Liver (tissue), 3 donors: ENCODE measurements around the gene RAD51B.

Source experiments
- GABPA ChIP-seq, 2 donors: IDR thresholded peaks in 1 of 2; conservative IDR thresholded peaks in 1 of 2; 2 replicates each; pipeline ENCODE4 v1.6.1; 2016; ENCODE audit warnings: antibody characterized with exemption in 2 of 2, mild to moderate bottlenecking in 1 of 2, moderate library complexity in 1 of 2
- SP1 ChIP-seq: IDR thresholded peaks from 2 replicates; pipeline ENCODE4 v1.6.1; 2018; ENCODE audit warnings: antibody characterized with exemption, mild to moderate bottlenecking
- TF ChIP-seq, protein P1 (sequence below): fragments of 150-350 bp; IDR thresholded peaks from 2 replicates; pipeline ENCODE4 v1.5.1; 2017; ENCODE audit warnings: improper control_type of control experiment, low read depth, low read length; ENCODE audit not compliant: missing input control
- TF ChIP-seq, protein P2 (sequence below): IDR thresholded peaks from 2 replicates; pipeline ENCODE4 v1.6.1; 2016; ENCODE audit warnings: antibody characterized with exemption, mild to moderate bottlenecking
- TF ChIP-seq, protein P3 (sequence below): IDR thresholded peaks from 2 replicates; pipeline ENCODE4 v1.6.1; 2016; ENCODE audit warnings: antibody characterized with exemption
- donor health status: healthy.
- donor health status: healthy.

- no peak for TF ChIP-seq GABPA (IDR thresholded peaks at IDR 0.05 in 1 of 2, conservative IDR thresholded peaks at IDR 0.05 in 1 of 2)
- TF ChIP-seq, protein P1, sequence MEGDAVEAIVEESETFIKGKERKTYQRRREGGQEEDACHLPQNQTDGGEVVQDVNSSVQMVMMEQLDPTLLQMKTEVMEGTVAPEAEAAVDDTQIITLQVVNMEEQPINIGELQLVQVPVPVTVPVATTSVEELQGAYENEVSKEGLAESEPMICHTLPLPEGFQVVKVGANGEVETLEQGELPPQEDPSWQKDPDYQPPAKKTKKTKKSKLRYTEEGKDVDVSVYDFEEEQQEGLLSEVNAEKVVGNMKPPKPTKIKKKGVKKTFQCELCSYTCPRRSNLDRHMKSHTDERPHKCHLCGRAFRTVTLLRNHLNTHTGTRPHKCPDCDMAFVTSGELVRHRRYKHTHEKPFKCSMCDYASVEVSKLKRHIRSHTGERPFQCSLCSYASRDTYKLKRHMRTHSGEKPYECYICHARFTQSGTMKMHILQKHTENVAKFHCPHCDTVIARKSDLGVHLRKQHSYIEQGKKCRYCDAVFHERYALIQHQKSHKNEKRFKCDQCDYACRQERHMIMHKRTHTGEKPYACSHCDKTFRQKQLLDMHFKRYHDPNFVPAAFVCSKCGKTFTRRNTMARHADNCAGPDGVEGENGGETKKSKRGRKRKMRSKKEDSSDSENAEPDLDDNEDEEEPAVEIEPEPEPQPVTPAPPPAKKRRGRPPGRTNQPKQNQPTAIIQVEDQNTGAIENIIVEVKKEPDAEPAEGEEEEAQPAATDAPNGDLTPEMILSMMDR = no peak
- no peak for TF ChIP-seq SP1
- TF ChIP-seq, protein P2, sequence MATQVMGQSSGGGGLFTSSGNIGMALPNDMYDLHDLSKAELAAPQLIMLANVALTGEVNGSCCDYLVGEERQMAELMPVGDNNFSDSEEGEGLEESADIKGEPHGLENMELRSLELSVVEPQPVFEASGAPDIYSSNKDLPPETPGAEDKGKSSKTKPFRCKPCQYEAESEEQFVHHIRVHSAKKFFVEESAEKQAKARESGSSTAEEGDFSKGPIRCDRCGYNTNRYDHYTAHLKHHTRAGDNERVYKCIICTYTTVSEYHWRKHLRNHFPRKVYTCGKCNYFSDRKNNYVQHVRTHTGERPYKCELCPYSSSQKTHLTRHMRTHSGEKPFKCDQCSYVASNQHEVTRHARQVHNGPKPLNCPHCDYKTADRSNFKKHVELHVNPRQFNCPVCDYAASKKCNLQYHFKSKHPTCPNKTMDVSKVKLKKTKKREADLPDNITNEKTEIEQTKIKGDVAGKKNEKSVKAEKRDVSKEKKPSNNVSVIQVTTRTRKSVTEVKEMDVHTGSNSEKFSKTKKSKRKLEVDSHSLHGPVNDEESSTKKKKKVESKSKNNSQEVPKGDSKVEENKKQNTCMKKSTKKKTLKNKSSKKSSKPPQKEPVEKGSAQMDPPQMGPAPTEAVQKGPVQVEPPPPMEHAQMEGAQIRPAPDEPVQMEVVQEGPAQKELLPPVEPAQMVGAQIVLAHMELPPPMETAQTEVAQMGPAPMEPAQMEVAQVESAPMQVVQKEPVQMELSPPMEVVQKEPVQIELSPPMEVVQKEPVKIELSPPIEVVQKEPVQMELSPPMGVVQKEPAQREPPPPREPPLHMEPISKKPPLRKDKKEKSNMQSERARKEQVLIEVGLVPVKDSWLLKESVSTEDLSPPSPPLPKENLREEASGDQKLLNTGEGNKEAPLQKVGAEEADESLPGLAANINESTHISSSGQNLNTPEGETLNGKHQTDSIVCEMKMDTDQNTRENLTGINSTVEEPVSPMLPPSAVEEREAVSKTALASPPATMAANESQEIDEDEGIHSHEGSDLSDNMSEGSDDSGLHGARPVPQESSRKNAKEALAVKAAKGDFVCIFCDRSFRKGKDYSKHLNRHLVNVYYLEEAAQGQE = no peak
- TF ChIP-seq, protein P3, sequence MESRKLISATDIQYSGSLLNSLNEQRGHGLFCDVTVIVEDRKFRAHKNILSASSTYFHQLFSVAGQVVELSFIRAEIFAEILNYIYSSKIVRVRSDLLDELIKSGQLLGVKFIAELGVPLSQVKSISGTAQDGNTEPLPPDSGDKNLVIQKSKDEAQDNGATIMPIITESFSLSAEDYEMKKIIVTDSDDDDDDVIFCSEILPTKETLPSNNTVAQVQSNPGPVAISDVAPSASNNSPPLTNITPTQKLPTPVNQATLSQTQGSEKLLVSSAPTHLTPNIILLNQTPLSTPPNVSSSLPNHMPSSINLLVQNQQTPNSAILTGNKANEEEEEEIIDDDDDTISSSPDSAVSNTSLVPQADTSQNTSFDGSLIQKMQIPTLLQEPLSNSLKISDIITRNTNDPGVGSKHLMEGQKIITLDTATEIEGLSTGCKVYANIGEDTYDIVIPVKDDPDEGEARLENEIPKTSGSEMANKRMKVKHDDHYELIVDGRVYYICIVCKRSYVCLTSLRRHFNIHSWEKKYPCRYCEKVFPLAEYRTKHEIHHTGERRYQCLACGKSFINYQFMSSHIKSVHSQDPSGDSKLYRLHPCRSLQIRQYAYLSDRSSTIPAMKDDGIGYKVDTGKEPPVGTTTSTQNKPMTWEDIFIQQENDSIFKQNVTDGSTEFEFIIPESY = no peak
Observed at GRCh38 chr14:67961676-67962075, 142.1 kb downstream of the RAD51B start.
